NB4 (cell line): ENCODE results near the gene CCNA2.

Experiments
- CTCF ChIP-seq: IDR thresholded peaks from one replicate; pipeline ENCODE4 v1.5.1; 2012; ENCODE audit warnings: low read depth, low read length
- MAX ChIP-seq: IDR thresholded peaks from 2 replicates; pipeline ENCODE4 v1.6.1; 2011; ENCODE audit warnings: low read depth, low read length
- POLR2A ChIP-seq: IDR thresholded peaks from 2 replicates; pipeline ENCODE4 v1.6.1; 2011; ENCODE audit warnings: mild to moderate bottlenecking; ENCODE audit not compliant: insufficient read length; ENCODE audit errors: extremely low read depth

GRCh38 chr4:121811122-121811521, 12.6 kb downstream of the CCNA2 start:
- TF ChIP-seq CTCF (no peak), MAX (no peak), POLR2A (no peak)
